ENCODE measurements around the gene DSG3.

The DSG3 gene, protein sequence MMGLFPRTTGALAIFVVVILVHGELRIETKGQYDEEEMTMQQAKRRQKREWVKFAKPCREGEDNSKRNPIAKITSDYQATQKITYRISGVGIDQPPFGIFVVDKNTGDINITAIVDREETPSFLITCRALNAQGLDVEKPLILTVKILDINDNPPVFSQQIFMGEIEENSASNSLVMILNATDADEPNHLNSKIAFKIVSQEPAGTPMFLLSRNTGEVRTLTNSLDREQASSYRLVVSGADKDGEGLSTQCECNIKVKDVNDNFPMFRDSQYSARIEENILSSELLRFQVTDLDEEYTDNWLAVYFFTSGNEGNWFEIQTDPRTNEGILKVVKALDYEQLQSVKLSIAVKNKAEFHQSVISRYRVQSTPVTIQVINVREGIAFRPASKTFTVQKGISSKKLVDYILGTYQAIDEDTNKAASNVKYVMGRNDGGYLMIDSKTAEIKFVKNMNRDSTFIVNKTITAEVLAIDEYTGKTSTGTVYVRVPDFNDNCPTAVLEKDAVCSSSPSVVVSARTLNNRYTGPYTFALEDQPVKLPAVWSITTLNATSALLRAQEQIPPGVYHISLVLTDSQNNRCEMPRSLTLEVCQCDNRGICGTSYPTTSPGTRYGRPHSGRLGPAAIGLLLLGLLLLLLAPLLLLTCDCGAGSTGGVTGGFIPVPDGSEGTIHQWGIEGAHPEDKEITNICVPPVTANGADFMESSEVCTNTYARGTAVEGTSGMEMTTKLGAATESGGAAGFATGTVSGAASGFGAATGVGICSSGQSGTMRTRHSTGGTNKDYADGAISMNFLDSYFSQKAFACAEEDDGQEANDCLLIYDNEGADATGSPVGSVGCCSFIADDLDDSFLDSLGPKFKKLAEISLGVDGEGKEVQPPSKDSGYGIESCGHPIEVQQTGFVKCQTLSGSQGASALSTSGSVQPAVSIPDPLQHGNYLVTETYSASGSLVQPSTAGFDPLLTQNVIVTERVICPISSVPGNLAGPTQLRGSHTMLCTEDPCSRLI

GRCh38 chr18:31447530-31448191 lies at the start of gene DSG3:
Gene DSG3, plus strand, starts transcription at chr18:31447741. Its CDS starts 137 bp downstream, at chr18:31447878.
- DNase-seq (ENCODE audit: low read depth): no peak

GRCh38 chr18:31398191-31398590 lies 49.4 kb upstream of the DSG3 start:
- no peak for DNase-seq (ENCODE audit: low read depth)

- DNase-seq (ENCODE audit: low read depth): no peak
Measured at GRCh38 chr18:31399306-31400032, 48.1 kb upstream of the DSG3 start.

- DNase-seq (ENCODE audit: low read depth): no peak
Measured at GRCh38 chr18:31401156-31402025, 46.1 kb upstream of the DSG3 start.

GRCh38 chr18:31402026-31402373 lies 45.5 kb upstream of the DSG3 start:
- no peak for DNase-seq (ENCODE audit: low read depth)

DNA sequence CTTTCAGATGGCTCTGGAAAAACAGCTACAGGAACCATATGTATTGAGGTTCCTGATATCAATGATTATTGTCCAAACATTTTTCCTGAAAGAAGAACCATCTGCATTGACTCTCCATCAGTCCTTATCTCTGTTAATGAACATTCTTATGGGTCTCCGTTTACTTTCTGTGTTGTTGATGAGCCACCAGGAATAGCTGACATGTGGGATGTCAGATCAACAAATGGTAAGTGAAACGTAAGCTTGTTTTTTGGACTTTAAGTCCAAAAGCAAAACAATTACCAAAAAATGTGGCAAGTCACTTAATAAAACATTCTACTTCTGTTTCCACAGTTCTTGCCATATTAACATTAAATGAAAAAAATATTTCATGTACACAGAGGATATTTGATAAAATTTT lies 44.1 kb upstream of the DSG3 start:
- no peak for DNase-seq (ENCODE audit: low read depth)

- no peak for DNase-seq (ENCODE audit: low read depth)
Measured at GRCh38 chr18:31407649-31408048, 39.9 kb upstream of the DSG3 start.

DNA sequence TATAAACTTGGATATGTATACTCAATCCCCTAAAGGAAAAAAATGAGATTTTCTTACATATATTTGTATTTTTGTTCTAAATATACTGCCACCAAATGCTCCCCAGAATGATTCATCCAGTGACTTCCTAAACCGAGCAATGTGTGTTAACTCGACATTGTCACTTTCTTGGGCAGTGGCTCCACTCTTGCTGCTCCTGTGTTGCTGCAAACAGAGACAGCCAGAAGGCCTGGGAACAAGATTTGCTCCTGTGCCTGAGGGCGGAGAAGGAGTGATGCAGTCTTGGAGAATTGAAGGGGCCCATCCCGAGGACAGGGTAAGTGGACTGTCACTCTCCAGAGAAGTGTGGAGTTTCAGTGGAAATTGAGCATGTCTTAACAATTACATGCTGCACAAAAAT lies 38.3 kb upstream of the DSG3 start:
- no peak for DNase-seq (ENCODE audit: low read depth)

- no peak for DNase-seq (ENCODE audit: low read depth)
Measured at GRCh38 chr18:31410716-31411483, 36.6 kb upstream of the DSG3 start.

DNA sequence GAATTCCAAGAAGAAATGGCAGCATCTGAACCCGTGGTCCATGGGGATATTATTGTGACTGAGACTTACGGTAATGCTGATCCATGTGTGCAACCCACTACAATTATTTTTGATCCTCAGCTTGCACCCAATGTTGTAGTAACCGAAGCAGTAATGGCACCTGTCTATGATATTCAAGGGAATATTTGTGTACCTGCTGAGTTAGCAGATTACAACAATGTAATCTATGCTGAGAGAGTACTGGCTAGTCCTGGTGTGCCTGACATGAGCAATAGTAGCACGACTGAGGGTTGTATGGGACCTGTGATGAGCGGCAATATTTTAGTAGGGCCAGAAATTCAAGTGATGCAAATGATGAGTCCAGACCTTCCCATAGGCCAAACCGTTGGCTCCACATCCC lies 34.4 kb upstream of the DSG3 start:
- no peak for DNase-seq (ENCODE audit: low read depth)

DNA sequence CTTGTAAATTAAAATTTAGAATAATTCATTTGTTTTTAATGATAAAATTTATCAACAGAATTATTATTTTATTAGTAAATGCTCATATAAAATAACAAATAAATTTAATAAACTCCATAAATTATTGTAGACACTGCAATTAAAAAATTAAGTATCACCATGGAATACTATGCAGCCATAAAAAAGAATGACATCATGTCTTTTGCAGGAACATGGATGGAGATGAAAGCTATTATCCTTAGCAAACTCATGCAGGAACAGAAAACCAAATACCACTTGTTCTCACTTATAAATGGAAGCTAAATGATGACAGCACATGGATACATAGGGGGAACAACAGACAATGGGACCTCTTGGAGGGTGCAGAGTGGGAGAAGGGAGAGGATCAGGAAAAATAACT lies 29.7 kb upstream of the DSG3 start:
- DNase-seq (ENCODE audit: low read depth): no peak

GRCh38 chr18:31419457-31419932 lies 28.0 kb upstream of the DSG3 start:
- DNase-seq (ENCODE audit: low read depth): no peak

GRCh38 chr18:31420032-31420431 lies 27.5 kb upstream of the DSG3 start:
- DNase-seq (ENCODE audit: low read depth): no peak

- no peak for DNase-seq (ENCODE audit: low read depth)
Measured at GRCh38 chr18:31420524-31420923, 27.0 kb upstream of the DSG3 start.

DNA sequence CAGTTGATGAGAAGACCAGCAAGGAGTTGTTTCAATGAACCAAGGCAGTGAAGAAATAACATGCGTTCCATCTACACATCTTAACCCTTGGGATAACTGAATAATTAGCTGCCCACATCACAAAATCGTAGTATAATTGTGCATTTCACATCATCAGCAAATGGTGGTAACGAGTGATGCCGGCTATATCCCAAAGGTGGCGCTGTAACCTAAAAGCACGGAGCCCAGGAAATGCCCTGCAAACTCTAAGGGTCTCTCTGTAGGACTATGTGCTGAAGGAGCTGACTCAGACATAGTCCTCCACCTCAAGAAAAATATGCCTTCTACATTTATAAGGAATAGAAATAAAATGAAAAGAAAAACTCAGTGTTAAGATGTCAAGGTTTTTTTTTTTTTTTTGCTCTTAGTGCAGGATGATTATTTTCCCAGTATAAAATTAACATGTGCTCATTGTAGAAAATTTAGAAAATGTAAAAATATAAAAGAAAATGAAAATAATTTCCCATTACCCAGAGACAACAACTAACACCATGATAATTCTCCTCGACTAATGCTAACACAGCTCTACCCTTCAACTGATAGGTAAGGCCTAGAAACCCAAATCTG lies 23.1 kb upstream of the DSG3 start:
- no peak for DNase-seq (ENCODE audit: low read depth)

DNA sequence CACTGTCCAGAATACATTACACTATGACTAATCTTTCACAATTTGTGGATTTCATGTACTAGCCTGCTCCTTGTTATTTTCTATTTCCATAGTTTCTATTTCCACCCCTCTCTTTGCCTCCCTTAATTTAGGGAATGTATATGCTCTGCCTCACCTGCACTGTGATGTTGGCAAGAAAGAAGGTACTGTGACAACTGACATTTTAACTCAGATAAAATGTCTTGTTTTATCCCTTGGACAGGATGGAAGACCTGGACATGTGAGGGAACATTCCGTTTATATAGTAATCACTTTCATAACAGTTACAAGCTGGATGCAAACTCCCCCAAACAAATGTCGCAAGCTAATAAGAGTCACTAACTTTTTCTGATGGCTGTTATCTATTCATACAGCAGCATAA lies 21.5 kb upstream of the DSG3 start:
- DNase-seq (ENCODE audit: low read depth): no peak

GRCh38 chr18:31426871-31427406 lies 20.6 kb upstream of the DSG3 start:
- DNase-seq (ENCODE audit: low read depth): no peak

DNA sequence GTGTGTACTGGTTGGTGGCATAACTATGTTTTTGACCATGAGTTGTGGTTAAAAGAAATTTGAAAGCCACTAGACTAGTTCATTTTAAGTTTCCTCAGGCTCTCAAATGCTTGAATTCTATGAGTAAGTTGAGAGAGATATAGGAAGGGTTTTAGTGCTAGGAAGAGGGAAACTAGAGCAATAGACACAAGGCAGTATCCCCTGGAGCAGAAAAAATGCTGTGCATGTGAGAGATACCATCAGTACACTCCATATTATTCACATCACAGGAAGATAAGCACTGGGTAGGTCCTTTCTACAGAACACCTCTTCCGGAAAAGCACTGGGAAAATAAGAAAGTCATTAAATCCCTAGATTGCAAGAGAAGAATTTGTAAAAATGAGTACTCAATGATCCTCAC lies 19.3 kb upstream of the DSG3 start:
- DNase-seq (ENCODE audit: low read depth): no peak

- no peak for DNase-seq (ENCODE audit: low read depth)
Measured at GRCh38 chr18:31429623-31430022, 17.9 kb upstream of the DSG3 start.
